ENCODE measurements around the gene NTNG2.

The NTNG2 gene

DNA sequence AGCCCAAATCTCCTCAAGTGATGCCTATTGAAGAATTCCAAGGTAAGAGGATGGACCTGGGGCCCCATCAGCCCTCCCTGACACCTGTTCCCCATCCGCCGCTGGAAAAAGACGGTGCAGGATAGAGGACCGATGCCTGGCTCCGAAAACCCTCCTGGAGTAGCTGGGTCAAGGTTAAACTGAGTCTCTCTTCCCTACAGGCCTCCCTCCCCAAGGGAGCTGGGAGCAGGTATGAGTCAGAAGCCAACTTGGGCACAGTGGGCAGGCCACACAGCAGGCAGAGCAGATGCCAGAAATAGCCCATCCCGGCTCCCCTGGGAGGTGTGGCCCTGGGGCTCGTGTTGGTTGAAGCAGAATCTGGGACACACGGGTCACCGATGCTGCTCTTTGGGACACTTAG, 75.6 kb downstream of the NTNG2 start:
- H3K9ac ChIP-seq (ENCODE audit: low read depth, low read length), result no peak overlapping the region
- no peaks in the 10 kb centered on the region for H3K4me1 ChIP-seq (ENCODE audit: insufficient read depth, low read length)
- 86% methylated on average over 9 of the region's 9 CpGs for WGBS
- no peaks in the 10 kb centered on the region for H3K9me3 ChIP-seq (ENCODE audit: insufficient read depth, low read depth, low read length)
- H3K27me3 ChIP-seq (ENCODE audit: insufficient read depth, low read length), result peaks cover 28% of the 10 kb centered on the region
- H3K27ac ChIP-seq (ENCODE audit: low read depth, low read length), result no peak overlapping the region
- no peaks in the 10 kb centered on the region for H3K36me3 ChIP-seq (ENCODE audit: insufficient read depth, low read length)
- H3K4me3 ChIP-seq (ENCODE audit: low read length), result no peak overlapping the region

DNA sequence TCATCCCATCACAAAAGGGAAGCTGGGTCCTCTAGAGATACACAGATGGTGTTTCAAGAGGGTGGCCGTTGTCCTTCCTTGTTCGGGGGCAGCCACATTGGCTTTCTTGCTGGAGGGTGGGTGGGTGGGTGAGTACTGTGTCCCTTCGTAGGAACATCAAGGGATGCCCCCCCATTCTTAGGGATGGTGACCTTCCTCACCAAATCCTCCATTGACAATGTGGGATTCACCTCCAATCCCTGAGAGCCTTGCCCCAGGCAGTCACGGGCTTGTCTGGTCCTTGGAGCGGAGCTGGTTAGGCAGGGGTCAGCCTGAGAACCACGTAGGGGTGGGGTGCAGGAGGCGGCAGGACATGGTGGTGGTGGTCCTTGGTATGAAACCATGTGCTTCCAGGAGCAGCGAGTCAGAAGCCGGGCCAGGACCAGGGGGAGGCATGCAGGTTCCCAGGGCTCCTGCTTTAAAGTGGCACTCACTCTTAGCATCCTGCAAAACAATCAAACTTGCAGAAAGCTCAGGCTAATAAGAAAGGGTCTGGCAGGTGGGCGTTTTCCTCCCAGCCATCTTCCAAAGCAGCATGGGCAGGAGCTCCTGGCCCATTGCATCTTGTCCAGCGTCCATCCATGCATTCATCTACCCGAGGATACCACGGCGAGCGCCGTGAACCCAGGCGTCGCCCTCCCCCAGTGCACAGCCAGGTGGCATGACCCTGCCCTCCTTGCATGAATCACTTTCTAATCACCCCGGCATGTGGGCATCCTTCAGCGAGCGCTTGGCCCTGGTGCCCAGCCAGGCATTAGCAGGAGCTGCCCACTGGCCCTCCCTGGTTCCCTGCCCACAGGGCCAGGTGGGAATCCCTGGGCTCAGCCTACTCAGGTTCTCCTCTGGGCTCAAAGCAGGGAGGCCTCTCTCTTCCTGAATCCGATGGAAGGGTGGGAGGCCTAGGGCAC, 76.4 kb downstream of the NTNG2 start:
- Histone ChIP-seq H3K9me3 (ENCODE audit: insufficient read depth, low read depth, low read length) (no peaks in the 10 kb centered on the region), H3K36me3 (ENCODE audit: insufficient read depth, low read length) (no peaks in the 10 kb centered on the region), H3K4me1 (ENCODE audit: insufficient read depth, low read length) (0 out of 2 replicates have a peak, but pooled peaks cover 4% of the 10 kb centered on the region), H3K4me3 (ENCODE audit: low read length) (no peak overlapping the region), H3K27me3 (ENCODE audit: insufficient read depth, low read length) (peaks cover 36% of the 10 kb centered on the region), H3K9ac (ENCODE audit: low read depth, low read length) (no peak overlapping the region), H3K27ac (ENCODE audit: low read depth, low read length) (no peak overlapping the region)
- 88% methylated on average over 20 of the region's 22 CpGs for WGBS

DNA sequence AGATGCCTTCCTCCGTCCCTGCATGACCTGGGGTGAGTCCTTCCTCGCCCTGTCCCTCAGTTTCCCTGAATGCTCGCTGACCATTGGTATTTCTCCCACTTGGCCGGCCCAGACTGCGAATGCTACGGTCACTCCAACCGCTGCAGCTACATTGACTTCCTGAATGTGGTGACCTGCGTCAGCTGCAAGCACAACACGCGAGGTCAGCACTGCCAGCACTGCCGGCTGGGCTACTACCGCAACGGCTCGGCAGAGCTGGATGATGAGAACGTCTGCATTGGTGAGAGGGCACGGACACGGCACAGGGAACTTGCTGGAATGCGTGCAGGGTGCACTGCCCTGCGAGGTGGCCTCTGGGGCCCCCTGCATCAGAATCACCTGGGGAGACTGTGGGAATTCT, 77.1 kb downstream of the NTNG2 start:
- H3K27me3 ChIP-seq (ENCODE audit: insufficient read depth, low read length), result peaks cover 43% of the 10 kb centered on the region
- no peak overlapping the region for H3K9ac ChIP-seq (ENCODE audit: low read depth, low read length)
- H3K27ac ChIP-seq (ENCODE audit: low read depth, low read length), result no peak overlapping the region
- H3K4me3 ChIP-seq (ENCODE audit: low read length), result no peak overlapping the region
- H3K4me1 ChIP-seq (ENCODE audit: insufficient read depth, low read length), result 0 out of 2 replicates have a peak, but pooled peaks cover 4% of the 10 kb centered on the region
- H3K9me3 ChIP-seq (ENCODE audit: insufficient read depth, low read depth, low read length), result no peaks in the 10 kb centered on the region
- 87% methylated on average over 19 of the region's 19 CpGs for WGBS
- H3K36me3 ChIP-seq (ENCODE audit: insufficient read depth, low read length), result no peaks in the 10 kb centered on the region

DNA sequence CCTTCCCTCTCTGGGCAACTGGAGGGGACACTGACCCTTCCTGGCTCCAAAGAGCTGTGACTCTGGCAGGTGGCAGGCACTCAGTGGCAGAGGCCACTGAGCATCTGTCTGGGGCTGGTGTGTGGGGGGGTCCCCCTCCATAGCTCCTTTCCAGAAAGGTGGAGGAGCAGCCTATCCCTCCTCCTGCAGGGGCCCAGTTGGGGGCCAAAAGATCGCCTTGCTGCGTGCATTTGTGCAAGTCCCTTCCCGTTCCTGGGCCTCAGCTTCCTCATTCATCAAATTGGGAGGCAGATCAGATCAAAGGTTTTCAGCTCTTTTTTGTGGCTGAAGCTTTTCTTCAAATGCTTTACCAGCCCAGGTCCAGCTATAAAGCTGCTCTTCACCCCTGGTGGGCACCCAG, 77.7 kb downstream of the NTNG2 start:
- Histone ChIP-seq H3K27me3 (ENCODE audit: insufficient read depth, low read length) (peaks cover 45% of the 10 kb centered on the region), H3K9me3 (ENCODE audit: insufficient read depth, low read depth, low read length) (no peaks in the 10 kb centered on the region), H3K9ac (ENCODE audit: low read depth, low read length) (no peak overlapping the region), H3K4me1 (ENCODE audit: insufficient read depth, low read length) (0 out of 2 replicates have a peak, but pooled peaks cover 4% of the 10 kb centered on the region), H3K27ac (ENCODE audit: low read depth, low read length) (no peak overlapping the region), H3K4me3 (ENCODE audit: low read length) (no peak overlapping the region), H3K36me3 (ENCODE audit: insufficient read depth, low read length) (no peaks in the 10 kb centered on the region)
- WGBS, result 71% methylated on average over 3 of the region's 3 CpGs

DNA sequence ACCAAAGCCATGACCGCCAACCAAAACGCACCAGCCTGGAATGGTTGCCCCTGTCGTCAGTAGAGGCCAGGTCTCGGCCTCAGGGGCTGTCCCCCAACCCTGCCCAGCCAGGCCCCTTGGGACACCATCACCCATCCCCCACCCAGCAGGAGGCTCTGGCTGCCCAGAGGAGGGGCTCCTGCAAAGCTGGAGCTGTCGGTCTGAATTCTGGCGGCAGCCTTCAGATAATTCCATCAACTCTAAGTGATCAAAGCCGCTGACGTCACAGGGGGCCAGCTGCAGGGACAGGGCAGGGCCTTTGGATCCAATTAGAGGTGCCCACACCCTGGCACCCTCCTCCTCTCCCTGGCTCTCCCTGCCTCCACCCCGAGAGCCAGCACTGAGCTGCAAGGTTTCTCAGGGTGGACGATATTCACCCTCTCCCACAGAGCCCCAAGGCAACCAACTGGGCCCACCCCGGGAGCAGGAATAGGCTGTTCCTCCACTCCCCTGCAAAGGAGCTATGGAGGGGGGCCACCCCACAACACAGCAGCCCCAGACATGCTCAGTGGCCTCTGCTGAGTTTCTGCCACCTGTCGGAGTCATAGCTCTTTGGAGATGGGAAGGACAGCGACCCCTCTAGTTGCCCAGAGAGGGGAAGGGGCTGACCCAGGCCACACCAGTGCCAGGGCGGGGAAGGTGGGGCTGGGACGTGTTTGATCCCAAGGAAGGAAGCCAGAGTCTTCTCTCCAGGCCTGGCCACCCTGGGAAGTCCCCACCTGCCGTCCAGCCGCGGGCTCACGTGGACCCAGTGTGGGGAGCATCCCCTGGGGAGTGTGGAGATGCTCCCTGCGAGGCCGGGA, 78.4 kb downstream of the NTNG2 start:
- Histone ChIP-seq H3K36me3 (ENCODE audit: insufficient read depth, low read length) (no peaks in the 10 kb centered on the region), H3K27ac (ENCODE audit: low read depth, low read length) (no peak overlapping the region), H3K9me3 (ENCODE audit: insufficient read depth, low read depth, low read length) (no peaks in the 10 kb centered on the region), H3K9ac (ENCODE audit: low read depth, low read length) (peak overlapping the region; percentile 15; the same call in 1 of the 2 replicates), H3K4me1 (ENCODE audit: insufficient read depth, low read length) (0 out of 2 replicates have a peak, but pooled peaks cover 4% of the 10 kb centered on the region), H3K4me3 (ENCODE audit: low read length) (peak overlapping the region; percentile 67), H3K27me3 (ENCODE audit: insufficient read depth, low read length) (peaks cover 45% of the 10 kb centered on the region)
- 48% methylated on average over 21 of the region's 21 CpGs for WGBS

DNA sequence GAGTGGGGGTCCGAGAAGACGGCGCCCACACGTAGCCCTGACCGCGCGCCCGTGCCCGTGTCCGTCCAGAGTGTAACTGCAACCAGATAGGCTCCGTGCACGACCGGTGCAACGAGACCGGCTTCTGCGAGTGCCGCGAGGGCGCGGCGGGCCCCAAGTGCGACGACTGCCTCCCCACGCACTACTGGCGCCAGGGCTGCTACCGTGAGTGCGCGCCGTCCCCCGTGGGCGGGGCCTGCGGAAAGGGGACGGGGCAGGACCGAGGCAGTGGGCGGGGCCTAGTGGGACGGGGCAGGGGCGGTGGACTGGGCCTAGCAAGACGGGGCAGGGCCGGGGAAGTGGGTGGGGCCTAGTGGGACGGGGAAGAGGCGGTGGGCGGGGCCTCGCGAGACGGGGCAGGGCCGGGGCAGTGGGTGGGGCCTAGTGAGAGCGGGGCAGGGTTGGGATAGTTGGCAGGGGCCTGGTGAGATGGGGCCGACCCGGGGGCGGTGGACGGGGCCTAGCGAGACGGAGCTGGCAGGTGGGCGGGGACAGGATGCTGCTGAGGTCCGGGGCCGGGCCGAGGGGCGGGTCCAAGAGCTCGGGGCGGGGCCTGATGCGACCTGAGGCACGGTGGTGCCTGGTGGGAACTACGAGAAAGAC, 79.1 kb downstream of the NTNG2 start:
- WGBS, result 4% methylated on average over 63 of the region's 63 CpGs
- Histone ChIP-seq H3K9ac (ENCODE audit: low read depth, low read length) (peak overlapping the region; percentile 15; the same call in 1 of the 2 replicates), H3K27me3 (ENCODE audit: insufficient read depth, low read length) (peaks cover 45% of the 10 kb centered on the region)

DNA sequence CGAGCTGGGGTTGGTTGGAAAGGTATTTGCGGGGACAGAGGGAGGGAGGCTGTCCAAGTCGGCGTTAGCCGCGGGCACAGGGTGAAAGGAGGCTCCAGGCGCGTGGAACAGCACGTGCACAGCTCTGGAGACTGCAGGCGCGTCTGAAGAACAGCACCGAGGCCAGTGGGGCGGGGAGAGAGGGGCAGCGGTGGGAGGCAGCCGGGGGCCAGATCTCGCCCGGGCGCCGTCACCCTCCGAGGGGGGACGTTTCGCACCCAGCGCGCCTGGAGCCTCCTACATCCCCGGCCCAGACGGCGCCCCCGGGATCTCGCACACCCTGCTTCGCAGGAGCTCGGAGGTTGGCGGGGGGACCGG, 79.6 kb downstream of the NTNG2 start:
- H3K27me3 ChIP-seq (ENCODE audit: insufficient read depth, low read length), result peaks cover 45% of the 10 kb centered on the region
- 0 out of 2 replicates have a peak, but pooled peaks cover 4% of the 10 kb centered on the region for H3K4me1 ChIP-seq (ENCODE audit: insufficient read depth, low read length)
- H3K36me3 ChIP-seq (ENCODE audit: insufficient read depth, low read length), result no peaks in the 10 kb centered on the region
- no peak overlapping the region for H3K9ac ChIP-seq (ENCODE audit: low read depth, low read length)
- 1% methylated on average over 33 of the region's 33 CpGs for WGBS
- H3K27ac ChIP-seq (ENCODE audit: low read depth, low read length), result no peak overlapping the region
- no peaks in the 10 kb centered on the region for H3K9me3 ChIP-seq (ENCODE audit: insufficient read depth, low read depth, low read length)
- H3K4me3 ChIP-seq (ENCODE audit: low read length), result peak overlapping the region; percentile 63

More for the DNA sequence above, 79.1 kb downstream of the NTNG2 start:
- Histone ChIP-seq H3K4me1 (ENCODE audit: insufficient read depth, low read length) (0 out of 2 replicates have a peak, but pooled peaks cover 4% of the 10 kb centered on the region), H3K27ac (ENCODE audit: low read depth, low read length) (no peak overlapping the region), H3K36me3 (ENCODE audit: insufficient read depth, low read length) (no peaks in the 10 kb centered on the region), H3K9me3 (ENCODE audit: insufficient read depth, low read depth, low read length) (no peaks in the 10 kb centered on the region), H3K4me3 (ENCODE audit: low read length) (peak overlapping the region; percentile 67)

DNA sequence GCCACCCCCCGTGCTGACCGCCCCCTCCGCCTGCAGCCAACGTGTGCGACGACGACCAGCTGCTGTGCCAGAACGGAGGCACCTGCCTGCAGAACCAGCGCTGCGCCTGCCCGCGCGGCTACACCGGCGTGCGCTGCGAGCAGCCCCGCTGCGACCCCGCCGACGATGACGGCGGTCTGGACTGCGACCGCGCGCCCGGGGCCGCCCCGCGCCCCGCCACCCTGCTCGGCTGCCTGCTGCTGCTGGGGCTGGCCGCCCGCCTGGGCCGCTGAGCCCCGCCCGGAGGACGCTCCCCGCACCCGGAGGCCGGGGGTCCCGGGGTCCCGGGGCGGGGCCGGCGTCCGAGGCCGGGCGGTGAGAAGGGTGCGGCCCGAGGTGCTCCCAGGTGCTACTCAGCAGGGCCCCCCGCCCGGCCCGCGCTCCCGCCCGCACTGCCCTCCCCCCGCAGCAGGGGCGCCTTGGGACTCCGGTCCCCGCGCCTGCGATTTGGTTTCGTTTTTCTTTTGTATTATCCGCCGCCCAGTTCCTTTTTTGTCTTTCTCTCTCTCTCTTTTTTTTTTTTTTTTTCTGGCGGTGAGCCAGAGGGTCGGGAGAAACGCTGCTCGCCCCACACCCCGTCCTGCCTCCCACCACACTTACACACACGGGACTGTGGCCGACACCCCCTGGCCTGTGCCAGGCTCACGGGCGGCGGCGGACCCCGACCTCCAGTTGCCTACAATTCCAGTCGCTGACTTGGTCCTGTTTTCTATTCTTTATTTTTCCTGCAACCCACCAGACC, 80.2 kb downstream of the NTNG2 start:
- WGBS, result under 1% methylated on average over 81 of the region's 81 CpGs
- Histone ChIP-seq H3K9me3 (ENCODE audit: insufficient read depth, low read depth, low read length) (no peaks in the 10 kb centered on the region), H3K27me3 (ENCODE audit: insufficient read depth, low read length) (peaks cover 45% of the 10 kb centered on the region), H3K4me3 (ENCODE audit: low read length) (peak overlapping the region; percentile 63), H3K27ac (ENCODE audit: low read depth, low read length) (no peak overlapping the region), H3K4me1 (ENCODE audit: insufficient read depth, low read length) (0 out of 2 replicates have a peak, but pooled peaks cover 4% of the 10 kb centered on the region), H3K9ac (ENCODE audit: low read depth, low read length) (0 out of 2 replicates have a peak overlapping the region, but pooled peaks have one; percentile 34), H3K36me3 (ENCODE audit: insufficient read depth, low read length) (no peaks in the 10 kb centered on the region)

DNA sequence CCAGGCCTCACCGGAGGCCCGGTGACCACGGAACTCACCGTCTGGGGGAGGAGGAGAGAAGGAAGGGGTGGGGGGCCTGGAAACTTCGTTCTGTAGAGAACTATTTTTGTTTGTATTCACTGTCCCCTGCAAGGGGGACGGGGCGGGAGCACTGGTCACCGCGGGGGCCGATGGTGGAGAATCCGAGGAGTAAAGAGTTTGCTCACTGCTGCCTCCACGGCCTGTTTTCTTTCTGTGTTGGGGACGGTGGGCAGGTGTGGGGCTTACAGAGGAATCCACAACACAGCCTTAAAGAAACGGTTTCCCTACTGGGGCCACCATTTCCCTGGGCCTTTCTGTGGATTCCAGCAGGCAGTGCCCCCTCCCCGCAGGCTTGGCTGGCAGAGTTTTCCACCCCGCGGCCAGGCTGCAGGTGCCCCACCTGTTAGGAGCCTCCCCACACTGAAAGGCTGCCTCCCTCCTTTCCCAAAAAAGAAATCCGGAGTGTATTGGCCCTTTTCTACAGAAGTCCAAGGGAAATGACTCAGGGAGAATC, 80.8 kb downstream of the NTNG2 start:
- Histone ChIP-seq H3K9ac (ENCODE audit: low read depth, low read length) (no peak overlapping the region), H3K4me1 (ENCODE audit: insufficient read depth, low read length) (0 out of 2 replicates have a peak, but pooled peaks cover 4% of the 10 kb centered on the region), H3K36me3 (ENCODE audit: insufficient read depth, low read length) (no peaks in the 10 kb centered on the region), H3K27me3 (ENCODE audit: insufficient read depth, low read length) (peaks cover 45% of the 10 kb centered on the region), H3K9me3 (ENCODE audit: insufficient read depth, low read depth, low read length) (no peaks in the 10 kb centered on the region), H3K4me3 (ENCODE audit: low read length) (peak overlapping the region; percentile 63), H3K27ac (ENCODE audit: low read depth, low read length) (no peak overlapping the region)
- 6% methylated on average over 17 of the region's 18 CpGs for WGBS
